Peyer's patch (tissue), 4 donors: ENCODE data around the gene CHST11. TPM values are rescaled to one million over a fixed set of nuclear protein-coding genes. Genes with fewer than 3 reads are reported as not detected.

Experiments
- DNase-seq, 3 donors: peaks; one replicate each; pipeline ENCODE4 v3.0.0-alpha.2; 2017 to 2019
- H3K27ac ChIP-seq, 4 donors: fragments of 200-600 bp; sonication (generic); one replicate each; pipeline ENCODE4 v1.5.1; 2016 to 2019
- H3K27me3 ChIP-seq, 2 donors: fragments of 200-600 bp; sonication (generic); one replicate each; pipeline ENCODE4 v1.5.1; 2019
- H3K36me3 ChIP-seq, 3 donors: fragments of 200-600 bp; sonication (generic); one replicate each; pipeline ENCODE4 v1.5.1; 2016 to 2019
- H3K4me1 ChIP-seq, 4 donors: fragments of 200-600 bp; sonication (generic); one replicate each; pipeline ENCODE4 v1.5.1; 2016 to 2019
- H3K4me3 ChIP-seq, 4 donors: fragments of 200-600 bp; sonication (generic); 1 replicate in 3 of 4; 2 replicates in 1 of 4; pipeline ENCODE4 v1.5.1; 2016 to 2019; ENCODE audit warnings: mild to moderate bottlenecking in 1 of 4
- H3K9me3 ChIP-seq, 4 donors: fragments of 200-600 bp; sonication (generic); one replicate each; pipeline ENCODE4 v1.5.1; 2016 to 2019; ENCODE audit warnings: mild to moderate bottlenecking in 1 of 4
- POLR2A ChIP-seq, 2 donors: fragments of 450-650 bp; IDR thresholded peaks; one replicate each; pipeline ENCODE4 v1.5.1; 2017; ENCODE audit warnings: antibody characterized with exemption in 2 of 2, mild to moderate bottlenecking in 2 of 2, moderate library complexity in 2 of 2
- total RNA-seq, 4 donors: library from RNA; depleted of rRNA; stranded (reverse); fragments of >200 nt; gene quantifications; one replicate each; pipeline ENCODE4 v1.1.0, GENCODE V29; 2016
- TF ChIP-seq, protein P1 (sequence below), 6 experiments: fragments of 450-650 bp in 4 of 6; fragments of 200-600 bp in 2 of 6; sonication (generic) in 1 of 6; IDR thresholded peaks; one replicate each; pipeline ENCODE4 v1.5.1; 2017 to 2019; ENCODE audit warnings: antibody characterized with exemption in 6 of 6, mild to moderate bottlenecking in 3 of 6, moderate library complexity in 1 of 6

The CHST11 gene
- total RNA-seq, 4 donors from 2014 or later, result 9.9 to 119 (median 15.6) TPM

DNA sequence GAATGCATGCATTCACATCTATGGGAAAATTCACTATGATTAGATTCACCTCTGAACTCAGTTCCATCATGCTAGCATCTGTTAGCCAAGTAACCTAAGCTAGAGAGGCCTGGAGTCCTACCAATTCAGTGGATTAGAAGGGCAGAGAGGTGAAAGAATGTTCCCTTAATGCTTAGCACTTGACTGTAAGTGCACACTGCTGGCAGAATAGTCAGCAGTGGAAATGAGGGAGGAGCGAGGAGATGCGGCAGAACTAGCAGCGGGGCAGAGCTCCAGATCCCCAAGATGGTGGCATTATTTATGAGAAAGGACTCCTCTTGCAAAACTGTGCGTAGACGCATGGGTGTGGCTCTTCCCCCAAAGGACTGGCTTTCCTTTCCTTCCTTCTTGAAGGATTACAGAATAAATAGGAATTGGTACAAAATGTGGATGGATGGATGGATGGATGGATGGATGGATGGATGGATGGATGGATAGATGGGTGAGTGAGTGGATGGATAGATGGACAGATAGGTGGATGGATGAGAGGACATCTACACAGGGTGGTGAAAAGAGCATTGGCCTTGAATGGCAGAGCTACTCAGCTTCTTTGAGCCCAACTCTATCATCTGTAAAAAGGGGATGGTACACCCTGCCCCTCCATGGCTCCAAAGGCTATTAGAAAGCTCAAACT, 227.2 kb downstream of the CHST11 start:
- DNase-seq, result no peak
- H3K9me3 ChIP-seq, result no peaks in the 10 kb centered on the region
- H3K4me3 ChIP-seq, result no peak overlapping the region
- H3K36me3 ChIP-seq, result no peaks in the 10 kb centered on the region
- no peak overlapping the region for H3K27ac ChIP-seq
- H3K4me1 ChIP-seq, result no peaks in the 10 kb centered on the region
- TF ChIP-seq POLR2A (IDR thresholded peaks at IDR 0.05), result no peak
- TF ChIP-seq, protein P1, sequence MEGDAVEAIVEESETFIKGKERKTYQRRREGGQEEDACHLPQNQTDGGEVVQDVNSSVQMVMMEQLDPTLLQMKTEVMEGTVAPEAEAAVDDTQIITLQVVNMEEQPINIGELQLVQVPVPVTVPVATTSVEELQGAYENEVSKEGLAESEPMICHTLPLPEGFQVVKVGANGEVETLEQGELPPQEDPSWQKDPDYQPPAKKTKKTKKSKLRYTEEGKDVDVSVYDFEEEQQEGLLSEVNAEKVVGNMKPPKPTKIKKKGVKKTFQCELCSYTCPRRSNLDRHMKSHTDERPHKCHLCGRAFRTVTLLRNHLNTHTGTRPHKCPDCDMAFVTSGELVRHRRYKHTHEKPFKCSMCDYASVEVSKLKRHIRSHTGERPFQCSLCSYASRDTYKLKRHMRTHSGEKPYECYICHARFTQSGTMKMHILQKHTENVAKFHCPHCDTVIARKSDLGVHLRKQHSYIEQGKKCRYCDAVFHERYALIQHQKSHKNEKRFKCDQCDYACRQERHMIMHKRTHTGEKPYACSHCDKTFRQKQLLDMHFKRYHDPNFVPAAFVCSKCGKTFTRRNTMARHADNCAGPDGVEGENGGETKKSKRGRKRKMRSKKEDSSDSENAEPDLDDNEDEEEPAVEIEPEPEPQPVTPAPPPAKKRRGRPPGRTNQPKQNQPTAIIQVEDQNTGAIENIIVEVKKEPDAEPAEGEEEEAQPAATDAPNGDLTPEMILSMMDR (IDR thresholded peaks at IDR 0.05), result no peak
- H3K27me3 ChIP-seq, result no peaks in the 10 kb centered on the region

DNA sequence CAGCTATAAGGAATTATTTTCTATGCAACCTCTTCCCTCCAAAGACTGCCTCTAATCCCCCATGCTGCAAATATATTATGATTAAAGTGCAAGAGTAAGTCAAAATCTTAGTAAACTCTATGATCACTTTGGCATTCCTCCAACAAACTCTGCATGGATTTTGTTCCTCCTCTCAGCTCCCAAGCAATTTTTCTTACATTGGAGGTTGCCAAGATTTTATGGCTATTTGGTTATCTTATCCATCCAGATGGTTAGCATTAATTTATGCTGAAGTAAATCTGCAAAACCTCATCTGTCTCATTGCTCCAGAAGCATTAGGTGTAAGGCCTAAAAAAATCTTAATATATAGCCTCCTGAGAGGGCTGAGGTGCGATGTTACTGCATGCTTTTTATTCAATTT, 228.1 kb downstream of the CHST11 start:
- Histone ChIP-seq H3K4me1 (no peaks in the 10 kb centered on the region), H3K27ac (no peak overlapping the region), H3K36me3 (no peaks in the 10 kb centered on the region), H3K27me3 (no peaks in the 10 kb centered on the region), H3K9me3 (no peaks in the 10 kb centered on the region), H3K4me3 (no peak overlapping the region)
- DNase-seq, result no peak
- TF ChIP-seq POLR2A (IDR thresholded peaks at IDR 0.05), result no peak
- TF ChIP-seq, protein P1 (IDR thresholded peaks at IDR 0.05), result no peak

DNA sequence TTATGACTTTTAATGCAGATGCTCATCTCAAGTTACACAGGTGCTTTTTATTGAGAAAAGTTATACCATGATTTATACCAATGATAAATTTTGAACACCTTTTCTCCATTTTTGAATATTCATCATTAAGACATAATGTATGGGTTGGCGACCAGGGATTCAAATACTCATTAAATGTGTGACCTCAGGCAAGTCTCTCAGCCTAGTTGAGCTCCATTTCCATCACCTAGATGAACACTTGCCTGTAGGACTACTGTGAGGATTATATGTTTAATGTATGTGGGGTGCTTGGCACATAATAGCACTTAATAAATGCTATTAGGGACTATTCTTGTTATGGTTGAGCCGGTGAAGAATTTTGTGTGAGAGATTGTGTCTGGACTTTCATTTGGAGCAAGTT, 228.6 kb downstream of the CHST11 start:
- no peaks in the 10 kb centered on the region for H3K27me3 ChIP-seq
- no peaks in the 10 kb centered on the region for H3K4me1 ChIP-seq
- DNase-seq, result no peak
- H3K4me3 ChIP-seq, result no peak overlapping the region
- H3K27ac ChIP-seq, result no peak overlapping the region
- no peaks in the 10 kb centered on the region for H3K9me3 ChIP-seq
- TF ChIP-seq, protein P1 (IDR thresholded peaks at IDR 0.05), result no peak
- no peak for TF ChIP-seq POLR2A (IDR thresholded peaks at IDR 0.05)
- no peaks in the 10 kb centered on the region for H3K36me3 ChIP-seq

DNA sequence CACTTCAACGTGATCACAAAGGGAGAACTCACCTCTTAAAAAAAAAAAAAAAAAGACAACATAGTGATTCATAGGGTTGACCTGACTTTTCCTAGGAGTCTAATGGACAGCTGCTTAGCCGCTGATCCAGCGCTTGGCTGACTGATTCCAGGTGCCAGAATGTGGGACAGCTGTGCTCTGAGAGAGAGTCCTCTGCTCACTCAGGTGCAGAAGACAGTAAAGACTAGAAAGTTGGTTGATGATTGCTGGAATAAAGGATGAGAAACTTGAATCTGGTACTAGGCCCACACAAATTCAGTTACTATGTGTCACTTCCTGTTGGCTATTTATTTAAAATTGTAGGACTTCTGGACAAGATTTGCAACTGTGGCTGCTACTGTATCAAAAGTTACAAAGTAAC, 229.4 kb downstream of the CHST11 start:
- TF ChIP-seq POLR2A (IDR thresholded peaks at IDR 0.05), result no peak
- TF ChIP-seq, protein P1 (IDR thresholded peaks at IDR 0.05), result no peak
- H3K27me3 ChIP-seq, result no peaks in the 10 kb centered on the region
- no peak overlapping the region for H3K27ac ChIP-seq
- H3K4me3 ChIP-seq, result no peak overlapping the region
- H3K4me1 ChIP-seq, result no peaks in the 10 kb centered on the region
- H3K9me3 ChIP-seq, result no peaks in the 10 kb centered on the region
- H3K36me3 ChIP-seq, result no peaks in the 10 kb centered on the region
- no peak for DNase-seq

DNA sequence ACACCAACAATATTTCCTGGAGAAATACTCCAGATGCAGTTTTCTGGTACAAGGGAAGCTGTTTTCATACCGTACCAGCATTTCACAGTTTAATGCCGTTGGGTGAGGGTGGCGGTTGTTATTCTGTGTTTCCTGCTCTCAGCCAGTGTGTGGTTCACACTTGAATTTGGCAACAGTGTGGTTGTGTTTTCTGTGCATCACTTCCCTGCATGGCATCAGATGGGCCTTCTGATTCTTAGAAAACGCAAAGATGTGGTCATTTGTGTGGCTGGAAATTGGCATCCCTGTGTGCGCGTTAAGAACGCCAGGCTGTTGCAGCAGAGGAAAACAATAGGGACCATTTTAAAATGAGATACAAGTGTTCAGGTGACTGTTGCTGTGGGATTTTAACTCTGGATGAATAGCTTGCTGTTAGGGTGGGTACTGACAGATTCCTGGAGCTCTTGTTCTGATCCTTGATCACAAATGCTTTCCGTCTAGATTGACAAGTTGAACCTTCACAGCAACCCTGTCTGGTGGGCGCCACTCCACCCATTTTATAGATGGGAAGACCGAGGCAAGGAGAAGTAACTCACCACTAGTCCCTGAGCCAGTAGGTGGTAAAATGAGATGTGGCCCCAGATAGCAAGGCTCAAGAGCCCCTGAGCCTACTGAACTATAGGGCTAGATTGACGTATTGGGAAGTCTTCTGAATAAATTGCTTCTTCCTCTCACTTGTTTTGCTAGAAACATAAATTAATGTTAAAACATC, 231.2 kb downstream of the CHST11 start:
- Histone ChIP-seq H3K4me3 (no peak overlapping the region), H3K27ac (no peak overlapping the region), H3K27me3 (no peaks in the 10 kb centered on the region), H3K36me3 (no peaks in the 10 kb centered on the region), H3K9me3 (no peaks in the 10 kb centered on the region), H3K4me1 (no peaks in the 10 kb centered on the region)
- DNase-seq, result no peak
- no peak for TF ChIP-seq POLR2A (IDR thresholded peaks at IDR 0.05)
- TF ChIP-seq, protein P1 (IDR thresholded peaks at IDR 0.05), result no peak
